Stimulated activated CD4-positive, alpha-beta T cell treated with anti-CD3 and anti-CD28 coated beads, Interleukin-4, amount 100 ng/mL, for 1 hour (primary cell): Measurements from ENCODE around the gene HEBP1.
"Not testable (repeated sequence)": the region's sequence is repeated elsewhere in the genome, so short reads cannot be mapped to it uniquely, and the experiment has no call there.

Experiments used
- DNase-seq: peaks from one replicate; pipeline ENCODE4 v3.0.0-alpha.2; 2020

Gene HEBP1, protein sequence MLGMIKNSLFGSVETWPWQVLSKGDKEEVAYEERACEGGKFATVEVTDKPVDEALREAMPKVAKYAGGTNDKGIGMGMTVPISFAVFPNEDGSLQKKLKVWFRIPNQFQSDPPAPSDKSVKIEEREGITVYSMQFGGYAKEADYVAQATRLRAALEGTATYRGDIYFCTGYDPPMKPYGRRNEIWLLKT

GRCh38 chr12:12999959-13000615, at the start of gene HEBP1:
HEBP1 (minus strand) TSS chr12:13000265; CDS start chr12:13000114, 151 bp downstream.
- peak; percentile 98 for DNase-seq

GRCh38 chr12:13049816-13050215, 49.8 kb upstream of the HEBP1 start:
- no peak for DNase-seq

DNA sequence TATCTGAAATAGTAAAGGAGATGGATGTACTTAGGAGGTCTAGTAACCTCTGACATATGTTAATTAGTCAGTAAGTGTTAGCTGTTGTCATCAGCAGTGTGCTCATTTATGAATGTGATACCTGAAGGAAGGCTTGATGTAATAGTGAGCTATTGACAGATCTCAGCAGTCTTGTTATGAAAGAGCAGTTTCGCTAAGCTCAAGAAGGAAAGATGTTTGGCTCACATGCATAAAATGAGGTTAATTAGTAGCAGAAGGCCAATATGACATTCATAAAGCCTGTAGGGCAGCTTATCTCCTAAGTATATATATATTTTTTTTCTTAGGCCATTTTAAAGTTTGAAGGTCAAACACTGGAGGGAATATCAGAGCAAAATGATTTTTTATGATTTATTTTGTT, 46.9 kb upstream of the HEBP1 start:
- no peak for DNase-seq

DNA sequence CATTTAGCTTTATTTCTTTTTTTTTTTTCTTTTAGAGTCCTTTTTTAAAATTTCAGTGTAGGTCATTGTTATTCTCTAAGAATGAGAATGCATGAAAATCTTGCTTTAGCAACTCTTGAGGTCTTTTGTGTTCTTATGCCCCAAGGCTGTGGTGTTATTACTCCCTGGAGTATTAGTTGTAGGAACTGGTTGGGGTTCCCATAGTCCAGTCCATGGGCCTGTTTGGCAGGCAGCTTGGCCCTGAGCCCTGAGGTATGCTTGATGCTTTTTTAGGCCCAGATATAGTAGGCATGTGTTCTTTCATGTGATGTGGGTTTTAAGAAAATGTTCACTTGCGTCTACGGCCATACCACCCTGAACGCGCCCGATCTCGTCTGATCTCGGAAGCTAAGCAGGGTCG, 45.8 kb upstream of the HEBP1 start:
- DNase-seq: no peak

GRCh38 chr12:13044906-13045299, 44.8 kb upstream of the HEBP1 start:
- no peak for DNase-seq

GRCh38 chr12:13044002-13044905, 44.2 kb upstream of the HEBP1 start, which contains the start of gene FAM234B:
FAM234B (plus strand) TSS chr12:13044381; CDS start chr12:13044404, 23 bp downstream.
- peak; percentile 80 for DNase-seq

DNA sequence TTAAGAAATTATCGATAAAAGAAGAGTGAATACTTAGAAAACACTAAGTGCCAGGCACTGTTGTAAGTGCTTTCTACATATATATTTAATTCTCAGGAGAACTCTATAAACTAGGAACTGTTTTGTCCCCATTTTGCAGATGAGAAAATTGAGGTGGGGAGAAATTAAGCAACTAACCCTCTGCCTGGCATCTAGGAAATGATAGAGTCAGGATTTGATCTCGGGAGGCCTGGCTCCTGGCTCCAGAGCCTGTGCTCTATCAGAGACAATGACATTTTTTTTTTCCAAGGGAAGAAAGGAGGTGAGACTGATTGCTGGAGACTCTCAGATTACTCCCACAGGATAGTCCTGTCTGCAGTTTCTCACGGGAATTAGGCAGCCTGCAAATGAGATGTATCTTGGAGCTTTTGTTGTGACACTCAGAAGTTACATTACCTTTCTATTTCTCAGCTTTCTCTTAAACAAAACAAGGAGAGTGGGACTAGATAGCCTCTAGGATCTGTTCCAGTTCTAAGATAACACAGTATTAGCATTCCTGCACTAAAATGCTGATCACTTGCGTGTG, 42.7 kb upstream of the HEBP1 start:
- DNase-seq: no peak

GRCh38 chr12:13041224-13041623, 41.2 kb upstream of the HEBP1 start:
- DNase-seq: no peak

GRCh38 chr12:13039328-13039956, 39.4 kb upstream of the HEBP1 start:
- DNase-seq: no peak

DNA sequence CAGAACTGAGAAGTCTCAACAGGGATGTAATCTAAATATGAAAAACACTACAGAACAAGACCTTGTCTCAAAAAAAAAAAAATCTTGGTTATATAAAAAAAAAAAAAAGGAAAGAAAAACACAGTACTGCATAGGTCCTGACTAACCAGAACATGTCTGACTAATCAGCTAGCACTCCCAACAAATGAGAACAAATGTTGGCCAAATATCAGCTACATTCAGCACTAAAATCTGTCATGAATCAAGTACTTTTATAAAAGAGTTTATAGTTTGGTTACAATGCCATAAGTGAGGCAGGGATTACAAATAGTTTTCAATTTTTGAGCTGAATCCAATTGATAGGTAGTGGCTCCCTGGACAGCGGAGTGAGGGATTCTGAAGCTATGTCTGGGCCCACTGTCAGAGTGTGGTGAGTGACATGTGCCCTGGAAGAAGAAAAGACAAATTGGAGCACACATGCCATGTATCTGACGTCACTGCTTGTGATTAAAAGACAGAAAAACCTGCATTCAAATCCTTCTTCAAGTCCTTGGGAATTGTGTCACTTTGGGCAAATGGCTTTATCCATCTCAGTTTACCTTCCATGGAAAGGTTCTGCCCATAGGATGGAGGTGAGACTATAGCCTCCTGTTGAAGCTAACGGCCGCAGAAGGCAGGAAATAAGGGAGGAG, 38.6 kb upstream of the HEBP1 start:
- no peak for DNase-seq

DNA sequence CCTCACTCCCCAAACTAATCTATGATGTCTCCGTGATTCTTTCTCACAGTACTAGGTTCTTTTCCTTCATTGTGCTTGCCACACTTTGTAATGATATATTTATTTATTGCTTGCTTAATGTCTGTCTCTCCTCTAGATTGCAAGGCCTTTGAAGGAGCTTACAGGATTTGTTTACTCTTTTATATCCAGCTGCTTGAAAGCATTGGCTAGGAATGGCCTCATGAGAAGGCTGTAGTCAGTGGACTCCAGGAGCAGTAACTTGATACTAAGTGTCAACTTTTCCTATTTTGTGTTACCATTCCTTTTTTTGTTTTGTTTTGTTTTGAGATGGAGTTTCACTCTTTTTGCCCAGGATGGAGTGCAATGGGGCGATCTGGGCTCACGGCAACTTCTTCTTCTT, 36.8 kb upstream of the HEBP1 start:
- no peak for DNase-seq

GRCh38 chr12:13035335-13035734, 35.3 kb upstream of the HEBP1 start:
- DNase-seq: not testable (repeated sequence)

DNA sequence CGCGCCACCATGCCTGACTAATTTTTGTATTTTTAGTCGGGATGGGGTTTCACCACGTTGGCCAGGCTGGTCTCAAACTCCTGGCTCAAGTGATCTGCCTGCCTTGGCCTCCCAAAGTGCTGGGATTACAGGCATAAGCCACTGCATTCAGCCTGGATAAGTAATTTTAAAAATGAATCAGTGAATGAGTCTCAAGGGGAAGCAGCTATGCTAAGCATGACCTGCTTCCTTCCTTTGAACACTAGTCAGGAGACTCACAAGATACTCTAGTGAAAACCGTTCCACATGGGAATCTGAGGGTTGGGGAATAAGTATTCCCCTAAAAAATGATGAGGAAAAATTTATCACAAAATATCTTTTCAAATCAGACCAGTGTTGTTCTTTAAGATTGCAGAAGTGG, 33.4 kb upstream of the HEBP1 start:
- no peak for DNase-seq

- no peak for DNase-seq
These were observed 32.1 kb upstream of the HEBP1 start for GRCh38 chr12:13032164-13032563.

GRCh38 chr12:13030541-13031291, 30.7 kb upstream of the HEBP1 start:
- DNase-seq: no peak

DNA sequence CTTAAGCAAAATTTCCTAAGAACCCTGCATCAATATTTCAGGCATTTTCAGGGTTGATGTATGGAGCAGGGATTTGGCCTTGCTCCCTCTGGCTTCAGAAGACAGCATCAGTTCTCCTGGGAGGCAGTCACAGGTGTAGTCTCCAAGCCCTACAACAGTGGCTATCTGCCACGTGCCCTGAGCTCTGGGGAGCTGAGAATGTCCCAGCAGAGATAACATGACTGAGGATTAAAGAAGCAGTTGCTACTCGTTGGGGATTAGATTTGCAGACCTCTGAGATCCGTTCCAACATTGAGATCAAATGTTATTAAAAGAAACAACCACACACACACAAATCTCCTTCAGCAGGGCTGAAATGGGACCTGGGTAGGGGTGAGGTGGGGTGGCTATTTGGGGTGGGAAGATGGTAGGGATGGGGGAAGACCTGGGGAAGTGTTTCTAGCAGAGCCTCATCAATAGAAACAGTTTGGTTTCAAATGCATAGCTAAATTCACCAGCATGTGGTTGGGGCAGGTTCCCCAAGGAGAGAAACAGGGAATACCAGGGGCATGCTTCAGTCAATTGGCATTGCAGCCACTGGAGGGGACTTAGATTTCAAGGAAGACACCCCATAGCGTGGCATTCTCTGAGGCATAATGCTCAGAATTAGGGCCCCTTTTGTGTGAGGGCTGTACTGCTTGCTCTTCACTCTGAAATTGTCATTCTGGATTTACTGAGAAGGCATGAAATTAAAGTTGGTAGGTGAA, 28.9 kb upstream of the HEBP1 start:
- no peak for DNase-seq

- DNase-seq: no peak
These were observed 27.4 kb upstream of the HEBP1 start for GRCh38 chr12:13027508-13027907.

DNA sequence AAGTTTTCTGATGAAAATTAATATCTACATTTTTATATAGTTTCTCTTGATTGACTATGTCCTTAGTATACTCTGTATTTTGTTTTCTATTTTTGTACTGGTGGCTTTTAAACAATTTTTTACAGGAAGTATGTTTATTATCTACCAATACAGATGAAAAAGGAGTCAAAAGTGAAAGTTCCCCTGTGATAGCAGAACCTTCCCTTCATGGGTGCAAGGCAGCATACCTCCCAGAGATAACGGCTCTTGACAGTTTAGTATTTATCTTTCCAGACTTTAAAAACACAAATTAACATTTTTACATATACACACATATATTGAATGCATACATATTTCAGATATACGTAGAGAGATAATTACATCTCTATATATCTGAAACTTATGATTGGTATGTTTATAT, 27.0 kb upstream of the HEBP1 start:
- DNase-seq: no peak

- DNase-seq: no peak
These were observed 26.2 kb upstream of the HEBP1 start for GRCh38 chr12:13026286-13026685.

DNA sequence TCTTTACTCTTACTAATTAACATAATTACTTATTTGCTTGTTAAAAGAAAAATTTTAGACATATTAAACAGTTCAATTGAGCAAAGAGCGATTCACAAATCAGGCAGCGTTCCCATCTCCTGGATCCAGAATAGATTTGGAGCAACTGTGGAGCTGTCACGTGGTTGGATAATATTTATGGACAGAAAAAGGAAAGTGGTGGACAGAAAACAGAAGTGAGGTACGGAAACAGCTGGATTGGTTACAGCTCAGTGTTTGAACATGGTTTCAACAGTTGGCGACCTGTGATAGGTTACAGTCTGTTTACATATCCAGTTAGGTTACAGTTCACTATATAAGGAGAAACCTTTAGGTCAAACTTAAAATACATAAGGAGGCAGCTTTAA, 24.5 kb upstream of the HEBP1 start:
- DNase-seq: no peak
